Measurements from ENCODE around the gene ZNF396. TPM values are rescaled to one million over a fixed set of nuclear protein-coding genes. Genes with fewer than 3 reads are reported as not detected.

ZNF396 gene
- 1 to 10 TPM; 1.8 to 7.8 (median 3.9) TPM for total RNA-seq

DNA sequence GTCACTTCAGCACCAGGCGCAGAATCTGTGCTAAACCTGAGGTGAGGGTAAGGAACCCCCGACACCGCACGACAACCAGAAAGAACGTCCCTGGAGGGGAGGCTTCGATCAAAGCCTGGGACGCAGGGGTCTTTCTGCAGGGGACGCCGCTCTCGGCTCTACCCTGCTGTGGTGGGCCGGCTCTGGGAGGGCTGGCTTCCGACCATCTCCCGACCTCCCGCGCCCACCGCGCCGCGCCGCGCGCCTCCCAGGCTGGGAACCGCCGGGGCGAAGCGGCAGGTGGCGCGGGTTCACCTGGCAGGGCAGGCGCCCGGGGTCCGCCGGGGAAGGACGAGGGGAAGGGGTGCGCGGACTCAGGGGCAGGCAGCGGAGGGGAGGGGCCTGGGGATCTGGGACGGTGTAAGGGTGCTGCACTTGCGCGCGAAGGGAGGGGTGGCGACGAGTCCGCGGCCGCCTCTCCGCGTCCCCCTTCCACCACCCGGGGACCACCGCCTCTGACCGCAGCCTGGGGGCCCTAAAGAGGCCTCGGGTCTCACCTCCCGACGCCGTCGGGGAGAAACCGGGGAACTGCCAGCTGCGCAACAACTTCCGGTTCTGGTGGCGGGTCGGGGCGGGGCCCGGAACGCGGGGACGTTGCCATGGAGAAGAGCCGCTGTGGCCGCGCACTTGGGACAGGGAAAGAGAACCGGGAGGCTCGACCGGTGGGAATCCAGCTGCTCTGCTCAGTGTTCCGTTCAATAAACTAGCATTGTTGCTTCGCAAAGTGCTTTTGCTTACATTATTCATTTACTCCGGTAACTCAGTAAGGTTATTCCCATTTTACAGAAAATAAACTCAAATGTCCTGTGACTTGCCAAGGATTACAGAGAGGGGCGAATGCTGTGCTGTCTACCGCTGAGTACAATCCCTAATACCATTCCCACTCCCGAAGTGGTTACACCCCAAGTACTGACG is at the start of gene ZNF396:
TSS of gene ZNF396 (minus strand) at position 596 of the 954 bp plus-strand sequence. CDS start 3,045 bp downstream, outside the sequence.
- peak within 1 kb of the TSS; percentile 49 to 90 (median 64) for H3K4me3 ChIP-seq
- no peaks in the 10 kb centered on the region for H3K4me1 ChIP-seq (replicated peaks in 1 of 2)
- in situ Hi-C loops (cut with MboI; ENCODE audit: low pct_unique_long_range_greater_than_20kb in 2 of 9, low sequenced_read_pairs in 9 of 9, unreplicated experiment in 9 of 9): no loop called here
- ATAC-seq (replicated peaks in 6 of 8): peak; percentile 87 to 94 (median 90)
- peak within 1 kb of the TSS in 1 of 2 donors; percentile 62 for H3K27ac ChIP-seq
- 0 to 25% (median 7%) methylated on average over 1 to 19 of the region's 78 CpGs; no CpG with 5 or more reads in 2 of the 10 experiments for WGBS, 10 experiments

GRCh38 chr18:35426786-35427185 is 49.6 kb upstream of the ZNF396 start:
- ATAC-seq (replicated peaks in 6 of 8): no peak
- in situ Hi-C loops (cut with MboI; ENCODE audit: low pct_unique_long_range_greater_than_20kb in 2 of 9, low sequenced_read_pairs in 9 of 9, unreplicated experiment in 9 of 9): no loop called here
- no peak overlapping the region for H3K27ac ChIP-seq
- no peaks in the 10 kb centered on the region for H3K4me1 ChIP-seq (replicated peaks in 1 of 2)
- WGBS, 10 experiments: 0 to 91% (median 67%) methylated on average over 2 to 4 of the region's 5 CpGs; no CpG with 5 or more reads in 2 of the 10 experiments
- H3K4me3 ChIP-seq: no peak overlapping the region

DNA sequence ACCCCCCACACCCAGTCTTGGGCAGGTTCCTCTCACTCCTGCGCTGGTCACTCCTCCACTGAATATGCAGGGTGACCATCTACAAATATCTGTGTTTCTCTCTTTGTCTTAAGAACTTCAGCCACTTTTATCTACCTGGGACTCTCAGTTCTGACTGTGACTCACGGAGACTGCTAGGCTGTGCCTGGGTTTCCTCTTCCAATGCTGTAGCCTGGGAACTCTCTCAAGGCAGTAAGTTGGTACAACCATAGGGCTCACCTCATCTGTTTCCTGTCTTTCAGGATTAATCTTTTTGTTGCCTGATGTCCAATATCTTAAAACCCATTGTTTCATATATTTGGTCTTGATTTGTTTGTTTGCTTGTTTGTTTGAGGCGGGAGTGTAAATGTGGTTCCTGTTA is 47.2 kb upstream of the ZNF396 start:
- ATAC-seq (replicated peaks in 6 of 8): no peak
- no peaks in the 10 kb centered on the region for H3K4me1 ChIP-seq (replicated peaks in 1 of 2)
- in situ Hi-C loops (cut with MboI; ENCODE audit: low pct_unique_long_range_greater_than_20kb in 2 of 9, low sequenced_read_pairs in 9 of 9, unreplicated experiment in 9 of 9): no loop called here
- no peak overlapping the region for H3K4me3 ChIP-seq
- 56 to 100% (median 94%) methylated on average over 1 to 3 of the region's 3 CpGs; no CpG with 5 or more reads in 1 of the 10 experiments for WGBS, 10 experiments
- no peak overlapping the region for H3K27ac ChIP-seq

DNA sequence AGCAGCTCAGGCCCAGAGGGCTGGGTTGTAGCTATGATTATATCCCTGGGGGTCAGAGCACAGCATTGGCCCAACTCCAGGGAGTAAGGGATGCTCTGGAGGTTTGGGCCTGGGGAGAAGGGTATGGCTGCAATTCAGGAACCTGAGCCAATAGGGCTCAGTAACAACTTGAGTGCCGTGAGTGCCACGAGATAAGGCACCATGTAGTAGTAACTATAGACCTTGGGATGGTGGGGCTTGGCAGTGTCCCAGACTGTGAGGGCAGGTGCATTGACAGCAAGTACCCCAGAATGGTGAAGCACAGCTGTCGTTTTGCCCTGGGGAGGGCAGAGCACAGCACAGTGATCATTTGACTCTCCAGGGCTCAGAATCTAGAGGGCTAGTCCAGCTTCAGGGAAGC is 45.1 kb upstream of the ZNF396 start:
- no peak overlapping the region for H3K4me3 ChIP-seq
- ATAC-seq (replicated peaks in 6 of 8): no peak
- H3K27ac ChIP-seq: no peak overlapping the region
- 50 to 100% (median 73%) methylated on average over 2 to 3 of the region's 3 CpGs; no CpG with 5 or more reads in 5 of the 10 experiments for WGBS, 10 experiments
- H3K4me1 ChIP-seq (replicated peaks in 1 of 2): no peaks in the 10 kb centered on the region
- in situ Hi-C loops (cut with MboI; ENCODE audit: low pct_unique_long_range_greater_than_20kb in 2 of 9, low sequenced_read_pairs in 9 of 9, unreplicated experiment in 9 of 9): no loop called here

- in situ Hi-C loops (cut with MboI; ENCODE audit: low pct_unique_long_range_greater_than_20kb in 2 of 9, low sequenced_read_pairs in 9 of 9, unreplicated experiment in 9 of 9): loop anchor here in 1 of 9 experiments (10.0 kb wide), 1 partner anchor 166 kb away; the partner anchor contains the start of gene GALNT1
- ATAC-seq (replicated peaks in 6 of 8): no peak
- no peaks in the 10 kb centered on the region for H3K4me1 ChIP-seq (replicated peaks in 1 of 2)
- 34 to 100% (median 78%) methylated on average over 1 to 4 of the region's 4 CpGs for WGBS, 10 experiments
- H3K4me3 ChIP-seq: no peak overlapping the region
- no peak overlapping the region for H3K27ac ChIP-seq
Measured at GRCh38 chr18:35418610-35419009, 41.5 kb upstream of the ZNF396 start.

DNA sequence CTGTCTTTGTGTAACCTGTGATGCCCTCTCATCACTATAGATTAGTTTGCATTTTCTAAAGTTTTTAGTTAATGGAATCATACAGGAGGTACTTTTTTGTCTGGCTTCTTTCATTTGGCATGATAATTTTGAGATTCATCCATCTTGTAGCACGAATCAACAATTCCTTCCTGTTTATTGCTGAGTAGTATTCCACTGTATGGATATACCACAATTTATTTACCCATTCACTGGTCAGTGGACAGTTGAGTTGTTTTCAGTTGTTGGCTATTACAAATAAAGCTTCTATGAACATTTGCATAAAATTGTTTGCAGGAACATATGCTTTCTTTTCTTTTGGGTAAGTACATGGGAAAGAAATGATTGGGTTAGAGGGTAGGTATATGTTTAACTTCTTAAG is 40.1 kb upstream of the ZNF396 start:
- WGBS, 10 experiments: 0 to 80% (median 36%) methylated on average over 1 of the region's 1 CpG; no CpG with 5 or more reads in 1 of the 10 experiments
- in situ Hi-C loops (cut with MboI; ENCODE audit: low pct_unique_long_range_greater_than_20kb in 2 of 9, low sequenced_read_pairs in 9 of 9, unreplicated experiment in 9 of 9): loop anchor here in 1 of 9 experiments (10.0 kb wide), 1 partner anchor 168 kb away; the partner anchor contains the start of gene GALNT1
- Histone ChIP-seq H3K4me3 (no peak overlapping the region), H3K27ac (no peak overlapping the region), H3K4me1 (replicated peaks in 1 of 2) (peaks cover 0 to 2% of the 10 kb centered on the region in 2 donors)
- ATAC-seq (replicated peaks in 6 of 8): no peak

DNA sequence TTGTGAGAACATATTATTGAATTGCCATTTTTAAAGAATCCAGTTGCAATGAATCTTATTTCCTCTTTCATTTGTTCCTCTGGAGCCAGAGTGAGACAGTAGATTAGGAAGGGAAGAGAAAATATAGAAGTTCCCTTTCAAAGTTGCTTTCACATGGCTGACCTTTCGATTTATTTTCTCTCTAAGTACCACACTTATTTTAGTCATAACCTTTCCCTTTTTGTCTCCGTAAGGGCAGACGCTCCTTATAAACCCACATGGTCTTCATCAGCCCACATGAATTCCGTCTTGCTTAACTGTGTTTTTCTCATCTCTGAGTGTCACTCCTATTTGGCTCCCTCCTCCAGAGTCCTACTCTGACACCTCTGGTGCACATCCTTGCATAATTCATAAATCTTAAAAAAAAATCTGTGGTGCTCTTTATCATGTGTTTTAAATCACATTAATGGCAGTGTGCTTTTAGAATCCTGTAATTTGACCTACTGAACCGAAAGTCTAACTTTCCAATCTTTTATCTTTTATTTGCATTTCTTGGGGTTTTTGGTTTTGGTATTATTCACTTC is 38.5 kb upstream of the ZNF396 start:
- H3K27ac ChIP-seq: no peak overlapping the region
- ATAC-seq (replicated peaks in 6 of 8): peak in 2 of 8 experiments; percentile 53 to 58
- H3K4me3 ChIP-seq: no peak overlapping the region
- 10 to 87% (median 78%) methylated on average over 3 to 5 of the region's 5 CpGs for WGBS, 10 experiments
- in situ Hi-C loops (cut with MboI; ENCODE audit: low pct_unique_long_range_greater_than_20kb in 2 of 9, low sequenced_read_pairs in 9 of 9, unreplicated experiment in 9 of 9): loop anchor here in 1 of 9 experiments (10.0 kb wide), 1 partner anchor 169 kb away; the partner anchor contains the start of gene GALNT1
- peaks cover 0 to 3% of the 10 kb centered on the region in 2 donors for H3K4me1 ChIP-seq (replicated peaks in 1 of 2)

GRCh38 chr18:35413163-35413511 is 36.0 kb upstream of the ZNF396 start:
- no peak overlapping the region for H3K27ac ChIP-seq
- no peak overlapping the region for H3K4me3 ChIP-seq
- 0 to 54% (median 27%) methylated on average over 1 to 2 of the region's 2 CpGs for WGBS, 10 experiments
- H3K4me1 ChIP-seq (replicated peaks in 1 of 2): peaks cover 0 to 3% of the 10 kb centered on the region in 2 donors
- in situ Hi-C loops (cut with MboI; ENCODE audit: low pct_unique_long_range_greater_than_20kb in 2 of 9, low sequenced_read_pairs in 9 of 9, unreplicated experiment in 9 of 9): loop anchor here in 1 of 9 experiments (10.0 kb wide), 1 partner anchor 172 kb away; the partner anchor contains the start of gene GALNT1
- no peak for ATAC-seq (replicated peaks in 6 of 8)

- 43 to 83% (median 80%) methylated on average over 1 to 2 of the region's 4 CpGs; no CpG with 5 or more reads in 1 of the 10 experiments for WGBS, 10 experiments
Measured at GRCh38 chr18:35411625-35412351, 34.7 kb upstream of the ZNF396 start.

GRCh38 chr18:35410561-35410960 is 33.4 kb upstream of the ZNF396 start:
- WGBS, 10 experiments: 36 to 100% (median 82%) methylated on average over 1 to 7 of the region's 7 CpGs; no CpG with 5 or more reads in 5 of the 10 experiments
- H3K4me3 ChIP-seq: no peak overlapping the region
- in situ Hi-C loops (cut with MboI; ENCODE audit: low pct_unique_long_range_greater_than_20kb in 2 of 9, low sequenced_read_pairs in 9 of 9, unreplicated experiment in 9 of 9): loop anchor here in 1 of 9 experiments (10.0 kb wide), 1 partner anchor 174 kb away; the partner anchor contains the start of gene GALNT1
- H3K4me1 ChIP-seq (replicated peaks in 1 of 2): peaks cover 0 to 3% of the 10 kb centered on the region in 2 donors
- H3K27ac ChIP-seq: no peak overlapping the region
- ATAC-seq (replicated peaks in 6 of 8): no peak

More at GRCh38 chr18:35411625-35412351, 34.7 kb upstream of the ZNF396 start:
- H3K4me3 ChIP-seq: no peak overlapping the region
- H3K27ac ChIP-seq: no peak overlapping the region
- in situ Hi-C loops (cut with MboI; ENCODE audit: low pct_unique_long_range_greater_than_20kb in 2 of 9, low sequenced_read_pairs in 9 of 9, unreplicated experiment in 9 of 9): loop anchor here in 1 of 9 experiments (10.0 kb wide), 1 partner anchor 173 kb away; the partner anchor contains the start of gene GALNT1
- peaks cover 0 to 3% of the 10 kb centered on the region in 2 donors for H3K4me1 ChIP-seq (replicated peaks in 1 of 2)
- ATAC-seq (replicated peaks in 6 of 8): peak in 4 of 8 experiments; percentile 49 to 86 (median 62)

DNA sequence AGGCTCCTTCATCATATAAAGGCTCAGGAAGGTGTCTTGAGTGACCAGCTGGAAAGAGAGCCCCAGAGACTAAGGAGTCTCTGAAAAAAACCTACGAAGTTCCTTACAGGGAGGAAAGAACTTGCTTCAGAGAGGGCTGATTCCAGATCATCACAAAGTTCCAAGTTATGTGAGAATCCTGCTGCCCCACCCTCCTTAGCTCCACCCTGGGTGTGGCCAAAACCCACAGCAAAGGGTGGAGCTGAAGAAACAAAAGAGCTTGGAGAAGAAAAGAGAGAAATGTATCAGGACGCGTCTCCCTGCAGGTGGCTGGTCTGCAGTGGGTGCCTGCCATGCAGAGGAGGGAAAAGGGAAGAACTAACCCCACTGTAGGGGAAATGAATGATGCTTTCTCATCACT is 32.8 kb upstream of the ZNF396 start:
- WGBS, 10 experiments: 20 to 100% (median 95%) methylated on average over 1 to 3 of the region's 3 CpGs; no CpG with 5 or more reads in 4 of the 10 experiments
- in situ Hi-C loops (cut with MboI; ENCODE audit: low pct_unique_long_range_greater_than_20kb in 2 of 9, low sequenced_read_pairs in 9 of 9, unreplicated experiment in 9 of 9): loop anchor here in 1 of 9 experiments (10.0 kb wide), 1 partner anchor 175 kb away; the partner anchor contains the start of gene GALNT1
- Histone ChIP-seq H3K4me1 (replicated peaks in 1 of 2) (peaks cover 0 to 3% of the 10 kb centered on the region in 2 donors), H3K27ac (no peak overlapping the region), H3K4me3 (no peak overlapping the region)
- peak in 2 of 8 experiments; percentile 32 to 56 for ATAC-seq (replicated peaks in 6 of 8)

- Histone ChIP-seq H3K4me3 (no peak overlapping the region), H3K4me1 (replicated peaks in 1 of 2) (peaks cover 0 to 3% of the 10 kb centered on the region in 2 donors), H3K27ac (no peak overlapping the region)
- in situ Hi-C loops (cut with MboI; ENCODE audit: low pct_unique_long_range_greater_than_20kb in 2 of 9, low sequenced_read_pairs in 9 of 9, unreplicated experiment in 9 of 9): no loop called here
- WGBS, 10 experiments: 80 to 100% (median 100%) methylated on average over 1 to 4 of the region's 5 CpGs; no CpG with 5 or more reads in 5 of the 10 experiments
- ATAC-seq (replicated peaks in 6 of 8): no peak
Measured at GRCh38 chr18:35408843-35409261, 31.7 kb upstream of the ZNF396 start.

All from motor neuron (in vitro differentiated cells).